Nephron progenitor cell (in vitro differentiated cells): Measurements from ENCODE around the gene MCM7.

ENCODE experiments used
- DNase-seq: peaks from one replicate; pipeline ENCODE4 v3.0.0; 2021
- H3K27ac Mint-ChIP-seq: 2 replicates; pipeline ENCODE4 v1.8.0; 2021; ENCODE audit warnings: mild to moderate bottlenecking, moderate library complexity, mixed read lengths
- H3K27me3 Mint-ChIP-seq: 2 replicates; pipeline ENCODE4 v1.8.0; 2021; ENCODE audit warnings: mild to moderate bottlenecking, low read depth, mixed read lengths; ENCODE audit not compliant: poor library complexity
- H3K36me3 Mint-ChIP-seq: 2 replicates; pipeline ENCODE4 v1.8.0; 2021; ENCODE audit warnings: low read depth, mixed read lengths
- H3K4me1 Mint-ChIP-seq: 2 replicates; pipeline ENCODE4 v1.8.0; 2021; ENCODE audit warnings: mixed read lengths
- H3K4me3 Mint-ChIP-seq: 2 replicates; pipeline ENCODE4 v1.8.0; 2021; ENCODE audit warnings: mild to moderate bottlenecking, moderate library complexity, mixed read lengths
- H3K9me3 Mint-ChIP-seq: 2 replicates; pipeline ENCODE4 v1.8.0; 2021; ENCODE audit warnings: mild to moderate bottlenecking, moderate library complexity, mixed read lengths
- CTCF ChIP-seq: fragments of 200-600 bp; sonication (generic); IDR thresholded peaks from 2 replicates; pipeline ENCODE4 v1.5.0; 2021; ENCODE audit warnings: antibody characterized with exemption

The MCM7 gene

GRCh38 chr7:100049441-100050291, 51.5 kb downstream of the MCM7 start, which contains the start of gene ZSCAN21:
ZSCAN21 (plus strand) TSS chr7:100049774; CDS start chr7:100057007, 7,233 bp downstream.
- Mint-ChIP-seq H3K9me3 (peaks cover 2% of the 10 kb centered on the region), H3K4me3 (peak within 1 kb of the TSS; percentile 93), H3K36me3 (peaks cover 24% of the 10 kb centered on the region), H3K4me1 (peaks cover 16% of the 10 kb centered on the region), H3K27ac (peak within 1 kb of the TSS; percentile 92), H3K27me3 (peaks cover 6% of the 10 kb centered on the region)
- TF ChIP-seq CTCF, result no peak
- peak; percentile 88 for DNase-seq

- H3K4me3 Mint-ChIP-seq, result peak overlapping the region; percentile 70
- peaks cover 26% of the 10 kb centered on the region for H3K36me3 Mint-ChIP-seq
- peaks cover 6% of the 10 kb centered on the region for H3K27me3 Mint-ChIP-seq
- TF ChIP-seq CTCF, result no peak
- H3K27ac Mint-ChIP-seq, result no peak overlapping the region
- DNase-seq, result no peak
- H3K4me1 Mint-ChIP-seq, result peaks cover 16% of the 10 kb centered on the region
- H3K9me3 Mint-ChIP-seq, result peaks cover 4% of the 10 kb centered on the region
Measured at GRCh38 chr7:100048680-100049079, 52.5 kb downstream of the MCM7 start.

- Mint-ChIP-seq H3K36me3 (peaks cover 29% of the 10 kb centered on the region), H3K9me3 (peaks cover 4% of the 10 kb centered on the region), H3K4me1 (no peaks in the 10 kb centered on the region), H3K27ac (no peak overlapping the region), H3K4me3 (no peak overlapping the region), H3K27me3 (peaks cover 6% of the 10 kb centered on the region)
- no peak for TF ChIP-seq CTCF
- no peak for DNase-seq
Measured at GRCh38 chr7:100044718-100045117, 56.5 kb downstream of the MCM7 start.
